GM19193 (cell line): ENCODE measurements around the gene SYNPO.

Experiments
- POLR2A ChIP-seq: IDR thresholded peaks from 4 replicates; pipeline ENCODE4 v1.6.1; 2011; ENCODE audit not compliant: insufficient read depth, insufficient read length; ENCODE audit errors: extremely low read depth

Gene SYNPO

DNA sequence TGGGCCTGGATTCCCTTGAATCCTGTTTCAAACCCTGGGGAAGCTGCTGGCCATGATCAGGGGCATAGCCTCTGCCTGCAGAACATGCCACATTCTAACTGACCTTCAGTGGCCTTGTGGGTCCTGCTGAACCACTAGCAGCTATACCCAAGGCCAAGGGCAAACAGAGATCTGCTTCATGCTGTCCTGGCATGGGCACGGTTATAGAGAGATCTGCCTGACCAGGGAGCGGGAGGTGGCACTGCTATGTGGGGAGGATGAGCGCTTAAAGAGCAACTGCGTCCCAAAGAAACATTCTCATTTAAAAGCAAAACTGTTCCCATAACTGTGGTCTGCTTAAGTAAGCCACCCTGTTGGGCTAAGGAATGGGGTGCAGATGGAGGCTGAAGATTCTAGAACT lies 36.5 kb upstream of the SYNPO start:
- TF ChIP-seq POLR2A = no peak

DNA sequence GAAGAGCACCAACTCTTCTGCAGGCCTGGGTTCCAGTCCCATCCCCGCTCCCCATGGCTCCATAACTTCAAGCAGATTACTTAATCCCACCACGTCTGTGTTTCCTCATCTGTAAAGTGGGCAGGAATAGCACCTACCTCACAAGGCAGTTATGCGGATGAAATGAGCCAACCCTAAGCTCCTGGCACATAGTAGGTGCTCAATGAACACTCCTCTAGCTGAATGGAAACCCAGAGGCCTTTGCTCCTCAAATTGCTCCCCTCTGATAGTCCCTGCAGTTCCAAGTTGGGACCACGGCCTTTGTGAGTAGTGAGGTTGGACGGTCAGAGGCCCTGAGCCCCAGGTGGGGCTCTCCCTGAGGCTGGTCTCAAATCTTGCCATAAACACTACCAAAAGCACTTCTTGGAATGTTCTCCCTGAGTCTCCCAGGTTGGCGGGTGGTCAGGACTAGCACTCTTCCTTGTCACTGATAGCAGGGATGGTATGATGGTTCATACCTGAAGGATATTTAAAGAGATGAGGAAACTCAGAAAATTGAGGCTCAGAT lies 35.5 kb upstream of the SYNPO start:
- TF ChIP-seq POLR2A = no peak

DNA sequence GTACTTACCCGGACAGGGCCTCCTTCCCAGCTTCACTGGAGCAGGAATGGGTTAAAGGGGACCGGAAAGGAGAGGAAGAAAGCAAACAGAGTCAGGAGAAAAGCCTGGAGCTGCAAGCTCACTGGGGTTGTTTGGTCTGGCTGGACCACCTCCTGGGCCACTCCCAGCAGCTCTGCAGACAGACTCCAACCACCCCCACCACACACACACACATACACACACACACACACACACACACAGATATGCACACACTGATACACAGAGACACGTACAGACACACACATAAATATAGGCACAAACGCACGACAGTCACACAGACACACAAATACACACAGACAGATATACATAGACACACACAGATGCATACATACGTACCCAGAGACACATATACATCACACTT lies 34.9 kb upstream of the SYNPO start:
- no peak for TF ChIP-seq POLR2A

DNA sequence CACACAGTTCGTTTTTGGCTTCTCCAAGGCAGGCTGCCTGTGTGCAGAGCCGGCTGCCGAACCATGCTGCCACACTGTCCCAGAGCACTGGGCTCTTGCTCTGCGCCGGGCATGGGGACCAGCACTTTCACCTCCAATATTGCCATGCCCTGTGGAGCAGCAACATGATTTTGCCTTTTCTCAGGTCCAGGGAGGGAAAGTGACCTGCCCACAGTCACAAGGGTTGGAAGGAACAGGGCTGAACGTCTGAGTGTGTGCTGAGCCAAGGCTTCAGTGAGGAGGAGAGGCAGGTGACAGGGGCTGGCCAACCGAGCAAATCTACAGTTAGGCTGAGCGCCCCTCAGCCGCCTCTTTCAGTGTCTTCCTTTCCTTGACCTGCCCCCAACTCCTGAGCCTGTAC lies 34.0 kb upstream of the SYNPO start:
- no peak for TF ChIP-seq POLR2A

DNA sequence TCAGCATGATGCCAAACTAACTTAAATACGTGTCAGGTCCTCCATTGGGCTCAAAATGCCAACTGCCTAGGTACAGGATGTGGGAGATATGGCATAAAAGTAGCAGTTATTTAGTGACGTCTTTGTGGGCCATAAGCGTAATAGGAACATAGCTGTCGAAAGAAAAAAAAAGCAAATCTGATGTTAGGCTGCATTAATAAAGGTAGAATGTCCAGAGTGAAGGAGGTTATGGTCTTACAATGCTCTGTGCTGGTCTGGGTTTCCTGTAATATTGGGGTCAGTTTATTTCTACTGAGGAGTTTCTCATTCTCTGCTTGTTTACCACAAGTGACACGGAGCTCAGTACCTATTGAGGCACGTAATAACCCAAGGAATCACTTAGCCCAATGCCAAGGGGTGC lies 33.4 kb upstream of the SYNPO start:
- TF ChIP-seq POLR2A = no peak

DNA sequence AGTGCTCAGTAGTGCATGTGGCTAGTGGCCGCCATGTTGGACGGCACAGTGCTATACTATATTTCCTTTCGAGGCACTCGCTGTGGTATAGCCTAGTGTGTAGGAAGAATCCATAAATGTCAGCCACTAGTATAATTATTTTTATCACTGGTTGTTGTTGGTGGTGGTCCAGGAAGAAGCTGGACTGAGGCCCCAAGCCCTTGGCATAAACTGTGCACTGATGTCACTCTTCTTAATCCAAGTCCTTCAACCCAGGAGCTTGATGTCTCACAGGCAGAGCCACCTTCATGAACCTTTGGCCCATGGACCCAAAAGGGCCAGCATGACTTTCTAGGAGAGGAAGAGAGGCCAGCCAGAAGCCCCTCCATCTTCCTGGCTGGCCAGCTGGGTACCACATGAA lies 32.5 kb upstream of the SYNPO start:
- no peak for TF ChIP-seq POLR2A

DNA sequence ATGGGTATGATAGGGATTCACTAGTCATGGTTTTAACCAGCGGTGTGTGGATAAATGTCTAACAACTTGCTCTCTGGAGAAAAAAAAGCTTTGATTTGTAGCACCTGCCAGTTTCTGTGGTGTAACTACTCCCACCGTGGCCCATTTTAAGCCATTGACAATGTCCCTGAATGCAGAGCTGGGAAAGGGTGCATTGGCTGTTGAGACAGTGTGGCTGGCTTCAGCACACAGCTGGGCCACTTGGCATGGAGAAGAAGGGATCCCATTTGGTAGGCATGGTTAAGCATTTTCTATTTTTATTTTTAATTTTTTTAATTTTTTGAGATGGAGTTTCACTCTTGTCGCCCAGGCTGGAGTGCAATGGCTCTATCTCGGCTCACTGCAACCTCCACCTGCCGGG lies 31.5 kb upstream of the SYNPO start:
- no peak for TF ChIP-seq POLR2A

DNA sequence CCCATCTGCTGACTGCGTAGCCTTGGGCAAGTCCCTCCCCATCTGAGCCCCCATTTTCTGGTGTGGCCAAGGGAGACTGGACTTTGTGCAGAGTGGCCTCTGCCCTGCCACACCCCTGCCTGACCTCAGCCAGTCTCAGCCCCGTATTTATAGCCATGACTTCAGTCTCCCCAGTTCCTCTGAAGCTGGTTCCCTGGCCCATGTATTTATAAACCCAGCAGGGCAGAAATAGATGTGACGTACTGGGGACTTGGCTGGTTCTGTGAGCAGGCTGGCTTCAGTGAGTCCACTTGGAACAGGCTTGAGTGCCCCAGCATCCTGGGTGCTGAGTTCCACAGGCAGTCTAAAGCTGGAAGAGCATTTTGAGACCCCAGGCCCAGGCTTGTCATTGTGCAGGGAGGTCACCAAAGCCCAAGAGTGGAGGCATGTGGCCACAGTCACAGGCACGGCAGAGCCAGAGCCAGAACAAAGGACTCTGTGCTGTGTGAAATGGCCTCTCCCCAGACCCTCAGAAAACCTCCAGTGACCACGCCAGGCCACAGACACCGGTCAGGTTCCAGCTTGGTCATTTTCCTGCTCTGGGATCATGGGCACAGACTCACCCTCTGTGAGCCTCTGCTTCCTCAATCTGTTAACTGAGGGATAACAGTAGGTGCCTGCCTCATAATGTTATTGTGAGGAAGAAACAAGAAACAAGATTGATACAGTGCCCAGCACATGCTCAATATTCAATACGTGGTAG lies 30.4 kb upstream of the SYNPO start:
- no peak for TF ChIP-seq POLR2A

DNA sequence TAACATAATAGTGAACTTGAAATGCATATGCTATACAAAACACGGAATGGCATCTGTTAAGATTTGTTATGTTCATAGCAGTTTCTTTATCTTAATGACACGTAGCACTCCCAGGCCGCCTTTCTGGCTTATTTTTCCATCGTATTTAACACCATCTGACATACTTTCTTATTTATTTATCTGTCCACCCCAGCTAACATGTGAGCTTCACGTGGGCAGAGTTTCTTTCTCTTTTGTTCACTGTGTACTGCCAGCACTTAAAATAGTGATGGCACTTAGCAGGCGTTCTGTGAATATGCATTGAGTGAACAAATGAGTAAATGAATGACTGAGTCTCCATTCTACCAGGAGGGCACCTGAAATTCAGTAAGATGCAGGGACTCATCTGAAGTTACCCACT lies 29.4 kb upstream of the SYNPO start:
- no peak for TF ChIP-seq POLR2A

DNA sequence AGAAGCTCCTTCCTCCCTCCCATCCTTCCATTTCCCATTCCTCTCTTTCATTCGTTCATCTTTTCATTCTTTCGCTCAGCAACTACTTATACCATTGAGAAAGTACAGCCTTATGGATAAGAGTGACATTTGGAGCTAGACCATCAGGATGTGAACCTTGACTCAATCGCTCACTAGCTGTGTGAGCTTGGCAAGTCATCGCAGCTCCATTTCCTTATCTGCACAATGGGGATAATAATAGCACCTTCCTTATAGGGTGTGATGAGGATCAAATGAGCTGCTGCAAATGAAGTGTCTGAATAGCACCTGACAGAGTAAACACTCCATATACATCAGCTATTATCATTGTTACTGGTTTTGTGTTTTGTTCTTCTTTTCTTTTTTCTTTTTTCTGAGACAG lies 28.1 kb upstream of the SYNPO start:
- TF ChIP-seq POLR2A = no peak

DNA sequence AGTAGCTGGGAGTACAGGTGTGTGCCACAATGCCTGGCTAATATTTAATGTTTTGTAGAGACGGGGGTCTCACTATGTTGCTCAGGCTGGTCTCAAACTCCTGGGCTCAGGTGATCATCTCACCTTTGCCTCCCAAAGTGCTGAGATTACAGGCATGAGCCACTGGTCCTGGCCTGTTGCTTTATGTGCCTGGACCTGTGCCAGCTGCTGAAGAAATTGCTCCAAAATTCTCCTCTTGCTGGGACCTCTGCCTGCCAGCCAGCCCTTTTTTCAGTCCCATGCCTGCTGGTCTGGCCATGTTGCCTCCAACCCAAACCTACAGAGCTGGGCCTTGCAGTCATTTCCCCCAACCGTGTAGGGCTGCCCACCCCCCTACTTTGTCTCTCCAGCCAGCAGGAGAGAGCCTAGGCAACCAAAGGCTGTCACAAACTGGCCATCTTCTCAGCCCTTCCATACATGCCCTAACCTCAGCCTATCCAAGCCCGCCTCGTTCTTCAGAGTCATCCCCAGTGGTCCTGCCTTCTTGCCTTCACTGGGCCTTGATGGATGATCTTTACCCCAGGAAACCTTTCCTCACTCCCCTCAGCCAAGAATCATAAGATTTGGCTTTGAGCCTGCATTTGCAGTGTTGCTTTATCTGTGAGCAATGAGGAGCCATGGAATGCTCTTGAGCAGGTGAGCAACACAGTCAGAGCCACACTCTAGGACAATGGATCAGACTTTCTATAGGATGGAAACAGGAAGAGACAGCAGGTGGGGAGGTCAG lies 27.4 kb upstream of the SYNPO start:
- TF ChIP-seq POLR2A = no peak

DNA sequence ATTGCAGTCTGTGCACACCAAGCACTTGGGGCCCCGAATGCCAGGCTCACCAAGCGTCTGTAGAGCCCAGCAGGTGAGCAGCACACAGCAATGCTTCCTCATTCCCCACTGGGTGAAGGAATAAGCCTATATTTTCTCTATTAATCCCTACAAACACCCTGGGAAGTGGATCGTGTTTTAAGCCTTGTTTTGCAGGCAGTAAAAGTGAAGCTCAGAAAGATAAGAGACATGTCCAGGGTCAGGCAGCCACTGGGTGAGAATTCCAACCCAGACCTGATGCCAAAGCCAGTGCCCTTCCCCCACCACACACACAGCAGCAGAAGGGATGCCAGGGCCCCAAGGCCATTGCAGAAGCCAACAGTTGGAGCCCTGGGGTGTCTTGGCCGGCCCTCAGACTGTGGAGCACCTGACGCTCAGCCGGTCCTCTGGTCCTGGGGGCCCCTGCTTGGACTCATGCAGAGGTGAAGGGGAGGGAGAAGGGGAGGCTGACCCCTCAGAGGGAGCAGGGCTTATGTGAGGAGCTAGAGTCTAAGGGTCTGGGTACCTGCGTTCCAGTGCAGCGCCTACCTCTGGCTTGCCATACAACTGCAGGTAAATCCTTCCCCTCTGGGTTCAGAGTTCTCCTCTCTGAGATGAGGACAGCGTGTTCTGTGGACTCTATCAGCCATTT lies 26.3 kb upstream of the SYNPO start:
- no peak for TF ChIP-seq POLR2A

DNA sequence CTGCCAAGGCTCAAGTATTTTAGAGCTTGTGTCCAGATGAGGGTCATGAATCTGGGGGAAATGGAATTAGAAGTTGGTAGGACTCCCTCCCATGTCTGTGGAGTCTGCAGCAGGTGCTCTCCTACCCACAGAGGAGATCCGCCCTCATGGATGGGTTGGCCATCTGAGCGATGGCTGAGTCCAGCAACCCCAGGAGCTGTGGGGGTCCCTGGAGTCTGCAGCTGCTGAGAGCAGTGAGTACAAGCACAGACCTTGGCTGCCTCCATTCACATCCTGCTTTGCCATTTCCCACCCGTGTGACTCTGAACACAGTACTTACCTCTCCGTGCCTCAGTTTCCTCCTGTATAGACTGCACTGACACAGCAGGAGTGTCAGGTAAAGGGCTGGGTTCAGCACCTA lies 25.8 kb upstream of the SYNPO start:
- TF ChIP-seq POLR2A = no peak

DNA sequence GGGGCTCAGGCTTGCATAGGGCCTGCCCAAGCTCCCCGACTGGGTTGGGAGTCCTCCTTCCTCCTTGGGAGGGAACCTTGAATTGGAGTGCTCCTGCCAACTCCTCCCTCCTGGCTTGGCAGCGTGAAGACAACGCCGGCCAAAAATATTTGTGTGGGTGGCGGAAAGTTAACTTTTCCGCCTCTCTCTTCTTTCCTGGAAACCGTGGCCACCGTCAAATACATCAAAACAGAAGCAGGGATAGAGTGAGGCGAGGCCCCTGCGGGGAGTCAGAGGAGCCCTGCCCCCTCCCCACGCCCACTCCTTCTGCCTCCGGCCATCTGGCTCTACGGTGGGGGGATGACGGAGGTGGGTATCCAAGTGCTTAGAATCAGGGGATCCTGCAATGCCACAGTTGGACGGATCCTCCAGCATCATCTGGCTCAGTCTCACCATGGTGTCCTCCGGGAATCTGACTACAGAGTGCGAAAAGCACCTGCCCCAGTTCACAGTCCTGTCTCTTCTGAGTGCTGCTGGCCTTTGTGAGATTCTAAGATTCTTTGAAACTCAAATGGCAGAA lies 25.2 kb upstream of the SYNPO start:
- TF ChIP-seq POLR2A = no peak

DNA sequence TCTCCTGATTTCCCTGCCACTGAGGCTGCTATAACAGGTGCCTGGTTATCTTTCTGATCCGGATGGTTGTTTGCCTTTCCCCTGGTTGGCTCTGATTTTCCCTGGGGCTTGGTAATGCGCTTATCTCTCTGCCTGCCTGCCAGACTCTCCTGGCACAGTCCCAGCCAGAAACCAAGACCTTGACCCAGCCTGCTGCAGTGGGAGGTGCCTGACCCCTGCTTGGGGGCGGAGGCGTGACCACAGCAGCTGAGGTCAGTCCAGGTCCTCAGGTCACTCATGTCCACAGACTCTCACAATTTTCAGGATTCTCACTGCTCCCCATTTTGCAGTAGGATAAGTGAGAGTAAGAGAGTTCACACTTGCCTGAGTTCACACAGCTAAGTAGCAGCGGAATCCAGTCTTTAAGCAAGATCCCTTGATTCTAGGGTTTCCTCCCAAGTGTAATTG lies 24.4 kb upstream of the SYNPO start:
- no peak for TF ChIP-seq POLR2A
